Fibroblast of mammary gland (primary cell): ENCODE results near the gene KRTAP10-4.
"Not testable (repeated sequence)": the region's sequence is repeated elsewhere in the genome, so short reads cannot be mapped to it uniquely, and the experiment has no call there.

Experiments used
- DNase-seq: peaks from one replicate; pipeline ENCODE4 v3.0.0-alpha.2; 2010; ENCODE audit warnings: low read depth
- H3K4me3 ChIP-seq: 2 replicates; pipeline ENCODE4 v1.5.1; 2011; ENCODE audit warnings: low read depth, mild to moderate bottlenecking, low read length, moderate library complexity; ENCODE audit not compliant: control insufficient read depth
- TF ChIP-seq, protein P1 (sequence below): conservative IDR thresholded peaks from 2 replicates; pipeline ENCODE4 v1.5.1; 2011; ENCODE audit warnings: low read depth, low read length, inconsistent platforms; ENCODE audit not compliant: control insufficient read depth, insufficient read depth

KRTAP10-4 gene

DNA sequence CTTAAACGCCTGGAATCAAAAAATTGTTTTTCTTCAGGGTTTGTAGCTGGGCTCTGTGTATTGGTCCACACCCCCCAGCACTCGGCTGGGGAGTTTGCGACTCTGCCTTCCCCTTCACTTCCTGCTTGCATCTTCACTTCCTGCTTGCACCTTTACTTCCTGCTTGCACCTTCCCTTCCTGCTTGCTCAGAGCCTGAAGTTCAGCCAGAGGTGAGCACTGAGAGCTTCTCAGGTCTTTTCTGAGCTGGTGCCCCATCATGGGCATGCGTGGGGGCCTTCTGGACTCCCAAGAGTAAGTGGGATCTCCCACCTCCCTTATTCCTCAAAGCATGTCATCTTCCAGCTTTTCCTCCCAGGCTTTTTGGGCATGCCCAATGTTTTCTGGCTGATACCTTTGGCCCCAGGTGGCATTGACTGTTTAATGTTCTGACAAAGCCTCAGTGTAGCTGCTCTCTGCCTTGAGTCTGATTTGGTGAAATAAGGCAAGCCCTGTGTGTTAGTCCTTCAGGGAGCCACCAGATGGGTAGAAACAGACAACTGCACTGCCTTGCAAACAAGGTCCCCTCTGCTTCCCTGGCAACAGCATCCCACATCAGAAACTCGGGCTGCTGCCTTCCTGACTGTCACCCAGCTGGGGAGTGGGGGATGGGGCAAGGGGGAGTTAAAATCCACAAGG lies 25.7 kb upstream of the KRTAP10-4 start:
- H3K4me3 ChIP-seq = no peak overlapping the region
- no peak for DNase-seq
- TF ChIP-seq, protein P1, sequence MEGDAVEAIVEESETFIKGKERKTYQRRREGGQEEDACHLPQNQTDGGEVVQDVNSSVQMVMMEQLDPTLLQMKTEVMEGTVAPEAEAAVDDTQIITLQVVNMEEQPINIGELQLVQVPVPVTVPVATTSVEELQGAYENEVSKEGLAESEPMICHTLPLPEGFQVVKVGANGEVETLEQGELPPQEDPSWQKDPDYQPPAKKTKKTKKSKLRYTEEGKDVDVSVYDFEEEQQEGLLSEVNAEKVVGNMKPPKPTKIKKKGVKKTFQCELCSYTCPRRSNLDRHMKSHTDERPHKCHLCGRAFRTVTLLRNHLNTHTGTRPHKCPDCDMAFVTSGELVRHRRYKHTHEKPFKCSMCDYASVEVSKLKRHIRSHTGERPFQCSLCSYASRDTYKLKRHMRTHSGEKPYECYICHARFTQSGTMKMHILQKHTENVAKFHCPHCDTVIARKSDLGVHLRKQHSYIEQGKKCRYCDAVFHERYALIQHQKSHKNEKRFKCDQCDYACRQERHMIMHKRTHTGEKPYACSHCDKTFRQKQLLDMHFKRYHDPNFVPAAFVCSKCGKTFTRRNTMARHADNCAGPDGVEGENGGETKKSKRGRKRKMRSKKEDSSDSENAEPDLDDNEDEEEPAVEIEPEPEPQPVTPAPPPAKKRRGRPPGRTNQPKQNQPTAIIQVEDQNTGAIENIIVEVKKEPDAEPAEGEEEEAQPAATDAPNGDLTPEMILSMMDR = no peak

DNA sequence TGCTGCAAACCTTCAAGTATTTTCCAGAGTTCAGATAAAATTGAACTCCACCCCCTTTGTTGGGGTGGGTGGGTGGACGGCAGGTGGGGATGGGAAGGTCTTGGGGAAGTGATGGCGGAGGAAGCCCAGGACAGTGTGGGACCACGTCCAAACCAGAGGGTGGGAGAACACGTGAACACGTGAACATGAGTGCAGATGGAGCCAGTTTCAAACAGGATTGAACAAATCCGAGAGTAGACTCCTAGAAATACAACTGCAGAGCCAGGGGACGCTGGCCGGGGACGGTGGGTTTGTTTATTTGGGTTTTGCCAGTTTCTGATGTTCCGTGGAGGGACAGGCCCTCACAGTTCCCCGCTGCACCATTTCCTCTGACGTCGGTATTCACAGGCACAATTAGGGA lies 25.1 kb upstream of the KRTAP10-4 start:
- TF ChIP-seq, protein P1 = no peak
- DNase-seq = no peak
- no peak overlapping the region for H3K4me3 ChIP-seq

DNA sequence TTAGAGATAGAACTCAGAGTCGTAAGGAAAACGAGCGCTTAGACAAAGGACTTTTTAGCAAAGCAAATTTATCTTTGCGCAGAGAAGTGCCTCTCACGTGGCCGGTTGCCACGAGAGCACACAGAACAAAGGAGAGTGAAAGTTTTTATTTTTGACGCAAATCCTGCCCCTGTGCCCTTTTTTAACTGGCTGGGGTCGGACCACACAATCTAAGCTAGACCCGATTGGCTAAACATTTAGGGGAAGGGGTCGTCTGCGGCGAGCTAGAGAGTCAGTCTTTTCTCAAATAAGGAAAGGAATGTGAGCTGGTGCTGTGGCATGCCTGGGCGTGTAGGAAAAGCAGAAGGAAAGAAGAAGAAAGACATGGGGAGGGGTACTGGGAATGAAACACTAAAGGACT lies 24.6 kb upstream of the KRTAP10-4 start:
- H3K4me3 ChIP-seq = no peak overlapping the region
- TF ChIP-seq, protein P1 = no peak
- no peak for DNase-seq

DNA sequence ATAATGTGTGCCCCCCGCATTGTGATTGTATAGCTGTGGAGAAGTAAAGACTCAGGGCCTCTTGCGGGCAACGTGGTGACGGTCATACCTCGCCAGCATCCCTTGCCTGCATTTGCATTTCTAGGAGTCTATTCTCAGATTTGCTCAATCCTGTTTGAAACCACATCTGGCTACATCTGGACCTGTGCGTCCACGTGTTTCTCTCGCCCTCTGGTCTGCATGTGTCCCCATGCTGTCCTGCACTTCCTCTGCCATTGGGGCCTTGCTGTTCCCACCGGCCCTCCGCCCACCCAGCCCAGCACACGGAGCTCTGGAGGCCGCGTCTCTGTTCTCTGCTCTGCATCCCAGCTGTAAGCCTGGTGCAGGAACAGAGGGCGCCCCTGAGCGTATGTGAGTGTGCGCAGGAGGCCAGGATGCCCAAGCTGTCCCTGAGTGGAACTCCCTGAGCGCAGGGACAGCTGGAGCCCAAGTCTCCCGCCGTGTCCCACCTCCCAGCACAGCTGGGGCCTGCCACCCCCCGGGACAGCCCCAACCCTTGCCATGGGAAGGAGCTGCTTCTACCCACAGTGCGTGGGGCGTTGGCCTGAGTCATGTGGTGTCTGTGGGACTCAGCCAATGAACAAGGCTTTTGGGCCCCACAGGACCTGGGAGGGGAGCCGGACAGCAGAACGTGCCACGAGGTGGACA lies 23.9 kb upstream of the KRTAP10-4 start:
- TF ChIP-seq, protein P1 = no peak
- H3K4me3 ChIP-seq = no peak overlapping the region
- no peak for DNase-seq

DNA sequence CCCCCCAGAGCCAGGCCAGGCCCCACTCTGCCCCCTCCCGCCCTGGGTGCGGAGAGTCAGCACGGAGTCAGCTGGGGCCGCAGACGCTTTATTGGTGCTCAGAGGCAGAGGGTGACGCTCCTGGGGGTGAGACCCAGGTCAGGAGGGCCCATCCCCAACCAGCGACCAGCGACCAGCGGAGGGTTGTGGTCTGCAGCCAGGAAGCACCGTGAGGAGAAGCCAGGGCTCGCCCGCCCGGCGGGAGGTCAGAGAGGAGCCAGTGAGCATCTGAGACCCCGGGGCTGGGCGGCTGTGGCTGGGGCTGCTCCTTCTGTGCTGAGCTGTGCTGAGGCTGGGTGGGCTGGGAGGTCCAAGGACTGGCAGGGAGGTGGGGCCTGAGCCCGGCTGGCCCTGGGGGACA lies 23.2 kb upstream of the KRTAP10-4 start:
- H3K4me3 ChIP-seq, DNase-seq: not testable (repeated sequence)

DNA sequence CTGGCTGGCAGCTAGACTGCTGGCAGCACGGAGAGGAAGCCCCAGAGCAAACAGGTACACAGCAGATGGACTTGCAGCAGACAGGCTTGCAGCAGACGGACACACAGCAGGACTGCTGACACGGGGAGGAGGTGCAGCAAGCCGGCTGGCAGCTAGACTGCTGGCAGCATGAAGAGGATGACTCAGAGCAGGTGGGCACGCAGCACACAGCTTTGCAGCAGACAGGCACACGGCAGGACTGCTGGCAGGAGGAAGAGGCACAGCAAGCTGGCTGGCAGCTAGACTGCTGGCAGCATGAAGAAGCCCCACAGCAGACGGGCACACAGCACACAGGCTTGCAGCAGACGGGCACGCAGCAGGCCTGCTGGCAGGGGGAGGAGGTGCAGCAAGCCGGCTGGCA lies 22.7 kb upstream of the KRTAP10-4 start:
- no peak overlapping the region for H3K4me3 ChIP-seq
- DNase-seq = no peak
- TF ChIP-seq, protein P1 = no peak

DNA sequence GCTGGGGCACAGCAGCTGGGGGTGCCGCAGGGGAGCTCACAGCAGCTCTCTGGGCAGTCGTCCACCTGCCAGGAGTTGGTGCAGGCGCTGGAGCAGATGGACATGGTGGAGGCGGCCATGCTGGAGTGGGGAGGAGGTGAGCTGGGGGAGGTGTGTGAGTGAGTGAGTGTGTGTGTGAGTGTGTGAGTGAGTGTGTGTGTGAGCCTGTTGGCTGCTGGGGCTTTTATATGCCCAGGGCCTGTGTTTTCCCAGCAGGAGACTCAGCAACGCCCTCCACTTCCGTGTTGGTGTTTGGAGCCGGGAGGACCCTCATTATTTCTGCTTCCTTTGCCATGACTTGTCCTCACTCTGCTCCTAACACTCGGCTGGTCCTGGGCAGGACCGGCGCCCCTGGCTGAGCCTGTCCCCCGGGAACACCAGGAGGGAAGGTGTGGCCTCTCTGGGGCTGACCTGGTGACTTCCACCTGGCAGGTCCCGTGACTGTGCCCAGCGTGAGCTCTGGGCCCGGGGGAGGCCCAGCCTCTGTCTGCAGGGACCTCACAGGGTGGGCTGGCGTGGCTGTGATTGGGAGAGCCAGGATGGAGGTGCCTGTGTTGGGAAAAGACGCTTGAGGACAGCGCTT lies 22.1 kb upstream of the KRTAP10-4 start, which contains the start of gene KRTAP10-2:
KRTAP10-2 (minus strand) TSS at position 166 of the 622 bp plus-strand sequence; CDS start at position 119, 47 bp downstream.
- TF ChIP-seq, protein P1 = no peak
- H3K4me3 ChIP-seq = no peak within 1 kb of the TSS
- DNase-seq = no peak
